Measurements from ENCODE around the gene INPP5A. TPM values are rescaled to one million over a fixed set of nuclear protein-coding genes. Genes with fewer than 3 reads are reported as not detected.
A peak's percentile ranks its signal among the peaks of the same experiment; 100 is the strongest.

INPP5A gene
- total RNA-seq, 6 donors from 2014 or later, result 28.6 to 81.7 (median 44.8) TPM

- TF ChIP-seq EP300 (IDR thresholded peaks at IDR 0.05) (no peak), POLR2A (IDR thresholded peaks at IDR 0.05) (no peak), CTCF (IDR thresholded peaks at IDR 0.05) (no peak), POLR2AphosphoS5 (IDR thresholded peaks at IDR 0.05) (no peak)
- no peaks in the 10 kb centered on the region for H3K9me3 ChIP-seq
- ATAC-seq (ENCODE audit: low FRiP score in 2 of 2) (no peak), DNase-seq (peak in 1 of 2 donors; percentile 73)
- no peak overlapping the region for H3K4me3 ChIP-seq
- no peaks in the 10 kb centered on the region for H3K27me3 ChIP-seq
- no peak overlapping the region for H3K27ac ChIP-seq
- peaks cover 0 to 5% (median under 1%) of the 10 kb centered on the region in 4 donors for H3K4me1 ChIP-seq
- WGBS, 2 donors, result 93 to 97% methylated on average over 11 to 31 of the region's 31 CpGs
- peaks cover 3 to 44% (median 19%) of the 10 kb centered on the region in 4 donors for H3K36me3 ChIP-seq
These were observed 115.5 kb downstream of the INPP5A start for GRCh38 chr10:132652936-132653590.

DNA sequence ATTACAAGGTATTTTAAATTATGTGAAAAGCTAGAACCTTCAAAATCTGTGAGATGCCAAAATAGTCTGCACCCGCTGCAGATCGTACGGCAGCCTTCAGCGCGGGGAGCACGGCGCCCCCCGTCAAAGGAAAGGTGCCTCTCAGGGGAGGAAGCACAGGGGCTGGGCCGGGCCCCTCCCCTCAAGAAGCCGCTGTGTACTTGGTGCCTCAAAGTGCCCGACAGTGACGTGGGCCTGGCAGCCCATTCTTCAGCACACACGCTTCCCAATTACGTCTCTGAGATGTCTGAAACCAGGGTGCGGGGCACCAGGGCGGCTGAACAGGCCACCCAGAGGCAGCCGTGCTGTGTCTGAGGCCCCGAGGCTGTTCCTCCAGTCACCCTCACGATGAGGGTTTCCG lies 116.1 kb downstream of the INPP5A start:
- WGBS, 2 donors, result 95 to 97% methylated on average over 14 to 20 of the region's 20 CpGs
- no peak for ATAC-seq (ENCODE audit: low FRiP score in 2 of 2)
- H3K4me3 ChIP-seq, result no peak overlapping the region

GRCh38 chr10:132654121-132654571 lies 116.6 kb downstream of the INPP5A start:
- H3K4me1 ChIP-seq, result peaks cover 0 to 5% (median 0%) of the 10 kb centered on the region in 4 donors
- 90 to 93% methylated on average over 2 to 12 of the region's 12 CpGs for WGBS, 2 donors
- H3K9me3 ChIP-seq, result no peaks in the 10 kb centered on the region
- no peak for TF ChIP-seq POLR2A (IDR thresholded peaks at IDR 0.05)
- TF ChIP-seq EP300 (IDR thresholded peaks at IDR 0.05), result no peak
- no peak for TF ChIP-seq POLR2AphosphoS5 (IDR thresholded peaks at IDR 0.05)
- no peak for TF ChIP-seq CTCF (IDR thresholded peaks at IDR 0.05)
- ATAC-seq (ENCODE audit: low FRiP score in 2 of 2) (no peak), DNase-seq (peak in 1 of 2 donors; percentile 76)
- no peak overlapping the region for H3K27ac ChIP-seq
- H3K4me3 ChIP-seq, result no peak overlapping the region
- no peaks in the 10 kb centered on the region for H3K27me3 ChIP-seq
- peaks cover 3 to 45% (median 25%) of the 10 kb centered on the region in 4 donors for H3K36me3 ChIP-seq

More for the DNA sequence above, 116.1 kb downstream of the INPP5A start:
- peak in 1 of 2 donors; percentile 69 for DNase-seq
- Histone ChIP-seq H3K9me3 (no peaks in the 10 kb centered on the region), H3K27me3 (no peaks in the 10 kb centered on the region), H3K36me3 (peaks cover 3 to 41% (median 21%) of the 10 kb centered on the region in 4 donors), H3K27ac (no peak overlapping the region), H3K4me1 (peaks cover 0 to 5% (median 0%) of the 10 kb centered on the region in 4 donors)
- TF ChIP-seq CTCF (IDR thresholded peaks at IDR 0.05) (no peak), POLR2A (IDR thresholded peaks at IDR 0.05) (no peak), EP300 (IDR thresholded peaks at IDR 0.05) (no peak), POLR2AphosphoS5 (IDR thresholded peaks at IDR 0.05) (no peak)

DNA sequence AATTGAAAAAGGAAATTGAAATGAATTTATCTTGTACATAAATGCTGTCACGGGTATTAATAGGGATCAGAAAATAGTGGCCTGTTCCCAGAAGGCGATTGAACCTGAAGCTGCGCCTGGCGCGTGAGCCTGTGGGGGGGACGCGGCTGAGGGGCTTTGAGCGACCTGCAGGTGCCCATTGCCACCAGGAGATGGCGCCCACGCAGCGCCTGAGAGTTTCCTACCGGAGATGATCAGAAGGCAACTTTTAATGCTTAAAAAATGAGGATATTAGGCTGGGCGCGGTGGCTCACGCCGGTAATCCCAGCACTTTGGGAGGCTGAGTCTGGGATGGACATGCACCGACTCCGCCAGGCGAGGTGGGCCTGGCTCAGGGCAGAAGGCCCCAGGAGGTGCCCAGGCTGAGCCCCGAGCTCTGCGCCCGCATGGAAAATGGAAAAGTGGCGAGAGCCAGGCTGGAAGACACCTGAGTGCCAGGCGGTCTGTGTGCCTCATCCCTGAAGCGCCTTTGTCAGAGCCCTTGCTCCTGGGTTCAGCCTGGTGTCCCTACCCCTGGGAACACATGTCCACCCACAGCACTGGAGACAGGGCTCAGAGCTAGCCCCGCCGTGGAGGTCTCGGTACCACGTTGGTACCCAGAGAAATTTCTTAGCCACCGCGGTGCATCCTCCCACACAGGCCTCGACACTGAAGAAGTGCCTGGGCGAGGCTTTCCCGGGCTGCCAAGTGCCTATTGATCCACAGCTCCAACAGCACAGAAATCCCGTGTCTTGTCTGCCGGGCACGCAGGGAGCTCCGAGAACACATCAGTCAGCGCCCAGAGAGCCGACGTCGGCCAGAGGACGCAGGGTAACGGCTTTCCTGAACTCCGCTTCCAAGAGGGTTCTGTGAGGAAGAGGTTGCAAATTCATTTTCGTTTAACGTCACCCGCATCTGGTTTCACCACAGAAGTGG lies 117.4 kb downstream of the INPP5A start:
- peak; percentile 76 to 92 (median 80) for TF ChIP-seq CTCF (IDR thresholded peaks at IDR 0.05)
- TF ChIP-seq POLR2A (IDR thresholded peaks at IDR 0.05), result no peak
- no peaks in the 10 kb centered on the region for H3K27me3 ChIP-seq
- peaks cover 0 to 5% (median 0%) of the 10 kb centered on the region in 4 donors for H3K4me1 ChIP-seq
- no peak overlapping the region for H3K4me3 ChIP-seq
- peak in 1 of 2 donors; percentile 63 for ATAC-seq (ENCODE audit: low FRiP score in 2 of 2)
- H3K27ac ChIP-seq, result no peak overlapping the region
- WGBS, 2 donors, result 44 to 70% methylated on average over 16 to 48 of the region's 48 CpGs
- H3K9me3 ChIP-seq, result no peaks in the 10 kb centered on the region
- peaks cover 3 to 54% (median 29%) of the 10 kb centered on the region in 4 donors for H3K36me3 ChIP-seq
- peak; percentile 59 to 90 for DNase-seq

All from upper lobe of left lung (tissue), 6 donors.